GM23248 (cell line): Measurements from ENCODE around the gene GGPS1. TPM values are rescaled to one million over a fixed set of nuclear protein-coding genes. Genes with fewer than 3 reads are reported as not detected.

Experiments
- DNase-seq: peaks from one replicate; pipeline ENCODE4 v3.0.0-alpha.2; 2015
- H2AFZ ChIP-seq: fragments of 200-600 bp; sonication (generic); 2 replicates; pipeline ENCODE4 v1.6.1; 2016; ENCODE audit warnings: antibody characterized with exemption
- H3F3A ChIP-seq: fragments of 200-600 bp; sonication (generic); 2 replicates; pipeline ENCODE4 v1.6.1; 2016; ENCODE audit warnings: mild to moderate bottlenecking, antibody characterized with exemption, mixed run types; ENCODE audit not compliant: insufficient read depth
- H3K27ac ChIP-seq: fragments of 200-600 bp; sonication (generic); 2 replicates; pipeline ENCODE4 v1.5.1; 2016; ENCODE audit warnings: mild to moderate bottlenecking
- H3K27me3 ChIP-seq: fragments of 200-600 bp; sonication (generic); replicated peaks from 2 replicates; pipeline ENCODE4 v1.6.1; 2016; ENCODE audit warnings: mild to moderate bottlenecking; ENCODE audit not compliant: insufficient read depth
- H3K36me3 ChIP-seq: fragments of 200-600 bp; sonication (generic); 2 replicates; pipeline ENCODE4 v1.6.1; 2016; ENCODE audit warnings: low read depth, mild to moderate bottlenecking
- H3K4me1 ChIP-seq: fragments of 200-600 bp; sonication (generic); 2 replicates; pipeline ENCODE4 v1.6.1; 2016; ENCODE audit warnings: mild to moderate bottlenecking; ENCODE audit not compliant: insufficient read depth
- H3K4me2 ChIP-seq: fragments of 200-600 bp; sonication (generic); one replicate; pipeline ENCODE4 v1.6.1; 2016; ENCODE audit warnings: mild to moderate bottlenecking; ENCODE audit not compliant: unreplicated experiment
- H3K4me3 ChIP-seq: fragments of 200-600 bp; sonication (generic); 2 replicates; pipeline ENCODE4 v1.5.1; 2016; ENCODE audit warnings: mild to moderate bottlenecking
- H3K79me2 ChIP-seq: fragments of 200-600 bp; sonication (generic); 2 replicates; pipeline ENCODE4 v1.6.1; 2016; ENCODE audit warnings: mild to moderate bottlenecking; ENCODE audit not compliant: insufficient read depth
- H3K9ac ChIP-seq: fragments of 200-600 bp; sonication (generic); 2 replicates; pipeline ENCODE4 v1.6.1; 2016; ENCODE audit warnings: mild to moderate bottlenecking
- H3K9me2 ChIP-seq: fragments of 200-600 bp; sonication (generic); 2 replicates; pipeline ENCODE4 v1.6.1; 2016; ENCODE audit warnings: mixed run types, mild to moderate bottlenecking, moderate library complexity; ENCODE audit not compliant: insufficient read depth
- H3K9me3 ChIP-seq: fragments of 200-600 bp; sonication (generic); one replicate; pipeline ENCODE4 v1.6.1; 2017; ENCODE audit warnings: low read depth
- H4K20me1 ChIP-seq: fragments of 200-600 bp; sonication (generic); 2 replicates; pipeline ENCODE4 v1.6.0; 2016; ENCODE audit not compliant: insufficient read depth
- EZH2 ChIP-seq: fragments of 200-600 bp; sonication (generic); IDR thresholded peaks from 2 replicates; pipeline ENCODE4 v1.6.1; 2018; ENCODE audit warnings: antibody characterized with exemption, mild to moderate bottlenecking; ENCODE audit not compliant: insufficient read depth, poor library complexity, severe bottlenecking
- EZH2phosphoT487 ChIP-seq: fragments of 200-600 bp; sonication (generic); IDR thresholded peaks from 2 replicates; pipeline ENCODE4 v1.6.1; 2018; ENCODE audit warnings: antibody characterized with exemption, moderate library complexity, mild to moderate bottlenecking, low read depth; ENCODE audit not compliant: insufficient read depth
- WGBS, 2 experiments: methylation state at CpG; one replicate each; pipeline ENCODE4 v1.1.6; 2015 to 2017; ENCODE audit warnings: low lambda C conversion rate in 2 of 2, low coverage in 1 of 2; ENCODE audit errors: missing lambda C conversion rate in 2 of 2; 5-methylcytosine and 5-hydroxymethylcytosine counted together
- in situ Hi-C: fragments of 300-500 bp; cut with MboI; formaldehyde crosslinking; loops from 2 replicates; pipeline ENCODE4 v1.15.0; 2020
- polyA plus RNA-seq: library from polyadenylated mRNA; unstranded; fragments of >200 nt; fragmentation: Nextera tagmentation; extraction: Ambion mirVana; gene quantifications from 2 replicates; pipeline ENCODE4 v1.2.1, GENCODE V29; 2016
- total RNA-seq: library from RNA; depleted of rRNA; stranded (reverse); fragments of >200 nt; shearing (Covaris generic); gene quantifications from 2 replicates; pipeline ENCODE4 v1.2.3, GENCODE V29; 2014

Gene GGPS1
- total and polyA plus RNA-seq, 2 experiments from 2014 or later = 33.6 to 59.9 TPM

DNA sequence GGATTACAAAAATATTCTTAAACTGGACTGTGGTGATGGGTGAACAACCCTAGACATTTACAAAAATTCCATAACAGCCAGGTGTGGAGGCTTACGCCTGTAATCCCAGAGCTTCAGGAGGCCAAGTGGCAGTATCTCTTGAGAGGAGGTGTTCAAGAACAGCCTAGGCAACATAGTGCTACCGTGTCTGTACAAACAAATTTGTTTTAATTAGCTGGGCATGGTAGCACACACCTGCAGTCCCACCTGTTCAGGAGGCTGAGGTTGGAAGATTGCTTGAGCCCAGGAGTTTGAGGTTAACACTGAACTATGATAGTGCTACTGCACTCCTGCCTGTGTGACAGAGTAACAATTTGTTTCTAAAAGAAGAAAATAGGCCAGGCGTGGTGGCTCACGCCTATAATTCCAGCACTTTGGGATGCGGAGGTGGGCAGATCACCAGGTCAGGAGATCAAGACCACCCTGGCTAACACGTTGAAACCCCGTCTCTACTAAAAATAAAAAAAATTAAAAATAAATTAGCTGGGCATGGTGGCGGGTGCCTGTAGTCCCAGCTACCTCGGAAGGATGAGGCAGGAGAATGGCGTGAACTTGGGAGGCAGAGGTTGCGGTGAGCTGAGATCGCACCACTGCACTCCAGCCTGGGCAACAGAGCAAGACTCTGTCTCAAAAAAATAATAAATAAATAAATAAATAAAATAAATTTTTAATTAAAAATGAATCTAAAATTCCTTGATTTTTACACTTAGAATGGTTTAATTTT lies 37.4 kb upstream of the GGPS1 start:
- Histone ChIP-seq H4K20me1 (peaks cover 21% of the 10 kb centered on the region), H3K4me2 (no peak overlapping the region), H3K9ac (no peak overlapping the region), H3K27ac (no peak overlapping the region), H3K79me2 (peaks cover 100% of the 10 kb centered on the region), H3K9me3 (no peaks in the 10 kb centered on the region), H2AFZ (no peak overlapping the region), H3F3A (0 out of 2 replicates have a peak, but pooled peaks cover 5% of the 10 kb centered on the region), H3K4me1 (peaks cover 9% of the 10 kb centered on the region; the same call in 1 of the 2 replicates), H3K4me3 (no peak overlapping the region), H3K36me3 (no peaks in the 10 kb centered on the region), H3K27me3 (no peaks in the 10 kb centered on the region), H3K9me2 (no peaks in the 10 kb centered on the region)
- in situ Hi-C loops = no loop called here
- DNase-seq = no peak
- 98% methylated on average over 12 of the region's 12 CpGs for WGBS, 2 experiments
- TF ChIP-seq EZH2phosphoT487 (no peak), EZH2 (no peak)

DNA sequence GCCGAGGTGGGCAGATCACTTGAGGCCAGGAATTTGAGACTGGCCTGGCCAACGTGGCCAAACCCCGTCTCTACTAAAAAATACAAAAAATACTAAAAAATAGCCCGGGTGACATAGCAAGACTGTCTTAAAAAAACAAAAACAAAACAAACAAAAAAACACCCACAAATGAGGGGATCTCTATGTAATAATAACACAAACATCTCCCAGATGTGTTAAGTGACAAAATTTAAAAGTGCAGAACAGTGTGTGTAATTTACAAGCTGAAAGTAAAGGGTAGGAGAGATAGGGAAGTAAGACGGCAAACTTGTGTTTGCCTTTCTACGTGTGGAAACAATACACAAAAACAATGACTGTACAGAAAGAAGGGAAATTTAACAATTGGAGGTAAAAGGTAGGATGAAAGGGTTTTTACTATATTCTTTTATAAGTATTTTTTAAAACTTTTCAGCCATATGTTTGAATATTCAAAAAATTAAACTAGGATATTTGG lies 36.7 kb upstream of the GGPS1 start:
- Histone ChIP-seq H3K27me3 (no peaks in the 10 kb centered on the region), H3K27ac (no peak overlapping the region), H2AFZ (no peak overlapping the region), H3K79me2 (peaks cover 100% of the 10 kb centered on the region), H3K9ac (no peak overlapping the region), H3K4me3 (no peak overlapping the region), H4K20me1 (peaks cover 14% of the 10 kb centered on the region), H3K4me2 (no peak overlapping the region), H3F3A (0 out of 2 replicates have a peak, but pooled peaks cover 5% of the 10 kb centered on the region), H3K36me3 (no peaks in the 10 kb centered on the region), H3K9me3 (no peaks in the 10 kb centered on the region), H3K9me2 (no peaks in the 10 kb centered on the region), H3K4me1 (peaks cover 3% of the 10 kb centered on the region; the same call in 1 of the 2 replicates)
- TF ChIP-seq EZH2 (no peak), EZH2phosphoT487 (no peak)
- 56 to 59% methylated on average over 6 of the region's 6 CpGs for WGBS, 2 experiments
- no peak for DNase-seq
- in situ Hi-C loops = no loop called here

DNA sequence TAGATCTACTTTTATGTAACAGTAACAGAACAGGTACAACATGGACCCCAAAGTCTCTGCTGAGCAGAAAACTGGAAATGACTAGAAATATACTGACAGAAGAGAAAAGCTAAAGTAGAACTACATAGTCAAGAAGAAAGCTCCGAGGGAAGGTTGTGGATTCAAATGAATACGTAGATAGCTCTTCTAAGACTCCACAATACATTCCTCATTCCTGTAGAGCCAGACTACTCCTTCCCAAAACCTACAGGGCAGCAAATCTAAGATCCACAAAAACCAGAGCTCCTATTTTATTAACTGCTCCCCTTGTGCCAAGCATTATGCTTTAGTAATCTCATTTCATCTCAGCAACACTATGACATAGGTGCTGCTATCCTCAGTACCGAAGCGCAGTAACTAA lies 35.6 kb upstream of the GGPS1 start:
- no peaks in the 10 kb centered on the region for H3K36me3 ChIP-seq
- H4K20me1 ChIP-seq = peaks cover 16% of the 10 kb centered on the region
- no peaks in the 10 kb centered on the region for H3K9me2 ChIP-seq
- H3K27ac ChIP-seq = no peak overlapping the region
- H3F3A ChIP-seq = peaks cover 5% of the 10 kb centered on the region; the same call in 1 of the 2 replicates
- no peak overlapping the region for H3K4me2 ChIP-seq
- no peak for DNase-seq
- TF ChIP-seq EZH2phosphoT487 (no peak), EZH2 (no peak)
- H3K79me2 ChIP-seq = peaks cover 100% of the 10 kb centered on the region
- no peak overlapping the region for H3K9ac ChIP-seq
- H2AFZ ChIP-seq = no peak overlapping the region
- no peak overlapping the region for H3K4me3 ChIP-seq
- in situ Hi-C loops = no loop called here
- H3K27me3 ChIP-seq = no peaks in the 10 kb centered on the region
- no peaks in the 10 kb centered on the region; the same call in 1 of the 2 replicates for H3K4me1 ChIP-seq
- WGBS, 2 experiments = 95 to 96% methylated on average over 4 of the region's 4 CpGs
- H3K9me3 ChIP-seq = no peaks in the 10 kb centered on the region

DNA sequence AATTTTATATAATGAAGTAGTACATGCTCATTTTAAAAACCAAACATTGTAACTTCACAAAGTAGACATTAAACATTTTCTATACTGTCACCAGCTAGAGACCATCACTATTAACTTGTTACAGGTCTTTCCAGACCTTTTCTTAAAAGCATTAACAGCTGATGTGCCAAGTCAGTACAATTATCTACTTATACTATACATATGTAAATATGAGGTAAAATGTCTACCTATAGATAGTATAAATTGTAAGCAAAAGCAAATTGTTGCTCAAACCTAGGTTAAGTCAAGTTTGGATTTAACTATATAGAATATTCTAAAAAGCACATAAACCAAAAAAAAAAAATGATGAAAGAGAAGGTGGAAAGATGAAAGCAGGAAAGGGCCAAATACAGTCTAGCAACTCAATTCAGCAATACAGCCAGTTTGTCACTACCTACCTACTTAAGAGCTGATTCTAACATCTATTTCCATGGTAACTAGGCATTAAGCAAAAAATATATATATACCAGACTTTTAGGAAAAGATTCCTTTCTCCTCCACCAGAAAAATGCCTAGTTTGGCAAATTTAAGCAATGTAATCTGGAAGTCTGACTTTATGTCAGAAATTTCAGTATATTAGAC lies 34.9 kb upstream of the GGPS1 start:
- no peaks in the 10 kb centered on the region; the same call in 1 of the 2 replicates for H3K4me1 ChIP-seq
- H3K27me3 ChIP-seq = no peaks in the 10 kb centered on the region
- peaks cover 14% of the 10 kb centered on the region for H4K20me1 ChIP-seq
- no peak overlapping the region for H2AFZ ChIP-seq
- no peaks in the 10 kb centered on the region for H3K9me2 ChIP-seq
- peaks cover 1% of the 10 kb centered on the region; the same call in 1 of the 2 replicates for H3F3A ChIP-seq
- H3K4me2 ChIP-seq = no peak overlapping the region
- H3K79me2 ChIP-seq = peaks cover 100% of the 10 kb centered on the region
- TF ChIP-seq EZH2phosphoT487 (no peak), EZH2 (no peak)
- DNase-seq = no peak
- H3K9me3 ChIP-seq = no peaks in the 10 kb centered on the region
- in situ Hi-C loops = no loop called here
- no peak overlapping the region for H3K4me3 ChIP-seq
- H3K27ac ChIP-seq = no peak overlapping the region
- no peak overlapping the region for H3K9ac ChIP-seq
- no peaks in the 10 kb centered on the region for H3K36me3 ChIP-seq
